Panc1 (cell line): ENCODE results near the gene RNF224. TPM values are rescaled to one million over a fixed set of nuclear protein-coding genes. Genes with fewer than 3 reads are reported as not detected.

ENCODE experiments used
- ATAC-seq: fragments of 200-7000 bp; cut with Tn5 transposase; 2 replicates; pipeline ENCODE4 v1.9.1; 2020; ENCODE audit warnings: mild to moderate bottlenecking, moderate library complexity
- BruUV-seq: library from RNA; stranded (reverse); fragments of 400-500 nt; replicated peaks from 2 replicates; lab custom pipeline; 2021; lab: Mats Ljungman, UMichigan
- CTCF ChIA-PET: fragments of 300-600 bp; sonication (Branson Sonifier 250); formaldehyde crosslinking; loops from one replicate; lab custom pipeline; 2022; ENCODE audit warnings: antibody characterized with exemption; lab: Charles Lee
- POLR2A ChIA-PET: fragments of 300-600 bp; sonication (Branson Sonifier 250); formaldehyde crosslinking; loops from one replicate; lab custom pipeline; 2022; ENCODE audit warnings: antibody characterized with exemption; lab: Charles Lee
- DNase-seq: peaks from one replicate; pipeline ENCODE4 v3.0.0-alpha.2; 2010; ENCODE audit warnings: low read depth, low spot score
- H3K27ac ChIP-seq: 2 replicates; pipeline ENCODE4 v1.5.1; 2011; ENCODE audit warnings: mild to moderate bottlenecking, low read length, inconsistent platforms
- H3K27me3 ChIP-seq: fragments of 200-500 bp; sonication (Bioruptor generic); 2 replicates; pipeline ENCODE4 v1.6.0; 2014; ENCODE audit warnings: low read length, inconsistent platforms; ENCODE audit not compliant: control insufficient read depth, insufficient read depth
- H3K36me3 ChIP-seq: fragments of 200-500 bp; sonication (Bioruptor generic); 2 replicates; pipeline ENCODE4 v1.5.1; 2014; ENCODE audit warnings: inconsistent platforms, mild to moderate bottlenecking, low read length, moderate library complexity; ENCODE audit not compliant: control insufficient read depth, insufficient read depth
- H3K4me1 ChIP-seq: 2 replicates; pipeline ENCODE4 v1.5.1; 2011; ENCODE audit warnings: inconsistent platforms, mild to moderate bottlenecking, low read length, moderate library complexity; ENCODE audit not compliant: control insufficient read depth, insufficient read depth
- H3K4me3 ChIP-seq, 2 experiments: 2 replicates each; pipeline ENCODE4 v1.5.1; 2011 to 2012; ENCODE audit warnings: low read depth in 2 of 2, low read length in 2 of 2, mild to moderate bottlenecking in 2 of 2, inconsistent platforms in 1 of 2, moderate library complexity in 1 of 2
- H3K9me3 ChIP-seq: fragments of 200-500 bp; sonication (Bioruptor generic); 2 replicates; pipeline ENCODE4 v1.5.1; 2014; ENCODE audit warnings: low read depth, mild to moderate bottlenecking, inconsistent platforms, low read length, moderate library complexity; ENCODE audit not compliant: control insufficient read depth, insufficient read depth
- POLR2AphosphoS5 ChIP-seq: IDR thresholded peaks from 2 replicates; pipeline ENCODE4 v1.6.1; 2012; ENCODE audit warnings: mild to moderate bottlenecking, low read depth, low read length, moderate library complexity
- SIN3A ChIP-seq: IDR thresholded peaks from 2 replicates; pipeline ENCODE4 v1.6.1; 2012; ENCODE audit warnings: low read depth, mild to moderate bottlenecking, low read length, moderate library complexity, borderline replicate concordance; ENCODE audit not compliant: insufficient read depth
- TCF7L2 ChIP-seq: IDR thresholded peaks from 2 replicates; pipeline ENCODE4 v1.6.1; 2011; ENCODE audit warnings: mild to moderate bottlenecking, low read depth, low read length, inconsistent platforms
- in situ Hi-C: cut with HindIII; loops from 2 replicates; pipeline ENCODE4 v1.10.0; 2016; ENCODE audit warnings: low sequenced_read_pairs, low pct_unique_long_range_greater_than_20kb
- intact Hi-C: fragments of 100-400 bp; cut with micrococcal nuclease; formaldehyde crosslinking; loops from one replicate; pipeline ENCODE4 v1.10.0; 2022; ENCODE audit not compliant: unreplicated experiment
- total RNA-seq: library from RNA; stranded (reverse); gene quantifications from one replicate; pipeline ENCODE4 v1.2.1, GENCODE V29; 2021; ENCODE audit not compliant: unreplicated experiment
- TF ChIP-seq, protein P1 (sequence below): fragments of 450-650 bp; IDR thresholded peaks from 2 replicates; pipeline ENCODE4 v1.5.1; 2017; ENCODE audit warnings: mild to moderate bottlenecking
- TF ChIP-seq, protein P2 (sequence below), 2 experiments: IDR thresholded peaks; 2 replicates each; pipeline ENCODE4 v1.6.1; 2011 to 2012; ENCODE audit warnings: low read depth in 2 of 2, control low read depth in 1 of 2, low read length in 1 of 2, mild to moderate bottlenecking in 1 of 2, moderate library complexity in 1 of 2; ENCODE audit not compliant: insufficient read depth in 1 of 2

Gene RNF224
- total RNA-seq, 1 experiment from 2014 or later = 0.15 TPM

DNA sequence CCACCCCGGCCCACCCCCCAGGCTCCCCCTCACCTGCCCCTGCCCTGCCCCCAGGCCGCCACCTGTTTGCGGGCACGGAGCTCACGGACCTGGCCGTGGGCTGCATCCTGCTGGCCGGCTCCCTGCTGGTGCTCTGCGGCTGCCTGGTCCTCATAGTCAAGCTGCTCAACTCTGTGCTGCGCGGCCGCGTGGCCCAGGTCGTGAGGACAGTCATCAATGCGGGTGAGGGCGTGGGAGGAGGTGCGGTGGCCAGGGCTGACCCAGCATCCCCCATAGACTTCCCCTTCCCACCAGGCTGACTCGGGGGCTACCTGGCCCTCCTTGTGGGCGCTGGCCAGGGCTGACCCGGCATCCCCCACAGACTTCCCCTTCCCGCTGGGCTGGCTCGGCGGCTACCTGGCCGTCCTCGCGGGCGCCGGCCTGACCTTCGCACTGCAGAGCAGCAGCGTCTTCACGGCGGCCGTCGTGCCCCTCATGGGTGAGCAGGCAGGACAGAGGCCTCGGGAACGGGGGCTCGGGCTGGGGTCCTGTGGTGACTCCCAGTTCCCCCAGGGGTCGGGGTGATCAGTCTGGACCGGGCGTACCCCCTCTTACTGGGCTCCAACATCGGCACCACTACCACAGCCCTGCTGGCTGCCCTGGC lies 6.9 kb downstream of the RNF224 start:
- BruUV-seq = no TSS peak
- no peaks in the 10 kb centered on the region for H3K9me3 ChIP-seq
- TF ChIP-seq, protein P1, sequence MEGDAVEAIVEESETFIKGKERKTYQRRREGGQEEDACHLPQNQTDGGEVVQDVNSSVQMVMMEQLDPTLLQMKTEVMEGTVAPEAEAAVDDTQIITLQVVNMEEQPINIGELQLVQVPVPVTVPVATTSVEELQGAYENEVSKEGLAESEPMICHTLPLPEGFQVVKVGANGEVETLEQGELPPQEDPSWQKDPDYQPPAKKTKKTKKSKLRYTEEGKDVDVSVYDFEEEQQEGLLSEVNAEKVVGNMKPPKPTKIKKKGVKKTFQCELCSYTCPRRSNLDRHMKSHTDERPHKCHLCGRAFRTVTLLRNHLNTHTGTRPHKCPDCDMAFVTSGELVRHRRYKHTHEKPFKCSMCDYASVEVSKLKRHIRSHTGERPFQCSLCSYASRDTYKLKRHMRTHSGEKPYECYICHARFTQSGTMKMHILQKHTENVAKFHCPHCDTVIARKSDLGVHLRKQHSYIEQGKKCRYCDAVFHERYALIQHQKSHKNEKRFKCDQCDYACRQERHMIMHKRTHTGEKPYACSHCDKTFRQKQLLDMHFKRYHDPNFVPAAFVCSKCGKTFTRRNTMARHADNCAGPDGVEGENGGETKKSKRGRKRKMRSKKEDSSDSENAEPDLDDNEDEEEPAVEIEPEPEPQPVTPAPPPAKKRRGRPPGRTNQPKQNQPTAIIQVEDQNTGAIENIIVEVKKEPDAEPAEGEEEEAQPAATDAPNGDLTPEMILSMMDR = no peak
- no peak for TF ChIP-seq POLR2AphosphoS5
- TF ChIP-seq SIN3A = no peak
- TF ChIP-seq TCF7L2 = no peak
- TF ChIP-seq, protein P2, sequence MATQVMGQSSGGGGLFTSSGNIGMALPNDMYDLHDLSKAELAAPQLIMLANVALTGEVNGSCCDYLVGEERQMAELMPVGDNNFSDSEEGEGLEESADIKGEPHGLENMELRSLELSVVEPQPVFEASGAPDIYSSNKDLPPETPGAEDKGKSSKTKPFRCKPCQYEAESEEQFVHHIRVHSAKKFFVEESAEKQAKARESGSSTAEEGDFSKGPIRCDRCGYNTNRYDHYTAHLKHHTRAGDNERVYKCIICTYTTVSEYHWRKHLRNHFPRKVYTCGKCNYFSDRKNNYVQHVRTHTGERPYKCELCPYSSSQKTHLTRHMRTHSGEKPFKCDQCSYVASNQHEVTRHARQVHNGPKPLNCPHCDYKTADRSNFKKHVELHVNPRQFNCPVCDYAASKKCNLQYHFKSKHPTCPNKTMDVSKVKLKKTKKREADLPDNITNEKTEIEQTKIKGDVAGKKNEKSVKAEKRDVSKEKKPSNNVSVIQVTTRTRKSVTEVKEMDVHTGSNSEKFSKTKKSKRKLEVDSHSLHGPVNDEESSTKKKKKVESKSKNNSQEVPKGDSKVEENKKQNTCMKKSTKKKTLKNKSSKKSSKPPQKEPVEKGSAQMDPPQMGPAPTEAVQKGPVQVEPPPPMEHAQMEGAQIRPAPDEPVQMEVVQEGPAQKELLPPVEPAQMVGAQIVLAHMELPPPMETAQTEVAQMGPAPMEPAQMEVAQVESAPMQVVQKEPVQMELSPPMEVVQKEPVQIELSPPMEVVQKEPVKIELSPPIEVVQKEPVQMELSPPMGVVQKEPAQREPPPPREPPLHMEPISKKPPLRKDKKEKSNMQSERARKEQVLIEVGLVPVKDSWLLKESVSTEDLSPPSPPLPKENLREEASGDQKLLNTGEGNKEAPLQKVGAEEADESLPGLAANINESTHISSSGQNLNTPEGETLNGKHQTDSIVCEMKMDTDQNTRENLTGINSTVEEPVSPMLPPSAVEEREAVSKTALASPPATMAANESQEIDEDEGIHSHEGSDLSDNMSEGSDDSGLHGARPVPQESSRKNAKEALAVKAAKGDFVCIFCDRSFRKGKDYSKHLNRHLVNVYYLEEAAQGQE (IDR thresholded peaks at IDR 0.05; ENCODE audit: insufficient read depth in 1 of 2, low read depth in 2 of 2, low read length in 1 of 2) = no peak
- intact Hi-C loops (no loop called here), in situ Hi-C loops (no loop called here)
- no peaks in the 10 kb centered on the region for H3K27me3 ChIP-seq
- CTCF ChIA-PET = interaction anchor here (0.7 kb wide), 1 partner anchor 168 kb away, joined by 8 read pairs; no protein-coding TSS in a partner anchor
- ATAC-seq (no peak), DNase-seq (no peak)
- no peak overlapping the region for H3K27ac ChIP-seq
- no peaks in the 10 kb centered on the region for H3K36me3 ChIP-seq
- POLR2A ChIA-PET = no interaction called here
- H3K4me3 ChIP-seq = no peak overlapping the region
- H3K4me1 ChIP-seq = peaks cover 26% of the 10 kb centered on the region

DNA sequence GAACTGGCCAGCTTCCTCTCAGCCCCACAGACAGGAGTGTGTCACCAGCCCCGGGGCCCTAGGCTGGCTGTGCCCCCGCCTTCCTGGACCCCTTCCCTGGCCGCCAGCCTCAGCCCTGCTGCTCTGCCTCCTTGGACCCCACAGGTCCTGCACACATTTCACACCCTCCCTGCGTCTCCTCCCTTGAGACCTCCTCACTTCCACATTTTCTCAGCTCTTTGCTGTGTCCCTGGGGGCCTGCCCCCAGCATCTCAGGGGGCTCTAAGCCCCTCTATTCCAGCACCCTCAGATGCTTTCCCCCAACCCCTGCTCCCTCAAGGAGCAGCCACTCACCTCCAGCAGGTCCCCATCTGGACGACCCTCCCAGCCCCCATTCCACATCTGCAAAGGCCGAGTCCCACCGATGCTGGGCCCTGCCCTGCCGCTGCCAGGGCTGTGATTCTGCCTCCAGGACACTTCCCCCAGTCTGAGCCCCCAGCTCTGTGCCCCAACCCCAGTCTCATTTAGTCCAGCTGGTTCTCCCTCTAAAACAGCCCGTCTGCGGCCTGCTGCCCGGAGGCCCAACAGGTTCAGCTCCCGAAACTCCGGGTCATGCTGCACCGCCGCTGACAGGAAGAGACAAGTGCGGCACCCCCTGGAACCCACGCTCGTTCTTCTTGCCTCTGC lies 7.6 kb downstream of the RNF224 start:
- H3K36me3 ChIP-seq = no peaks in the 10 kb centered on the region
- no peak overlapping the region for H3K4me3 ChIP-seq
- in situ Hi-C loops = no loop called here
- ChIA-PET POLR2A (no interaction called here), CTCF (no interaction called here)
- TF ChIP-seq SIN3A (no peak), POLR2AphosphoS5 (no peak), TCF7L2 (no peak)
- TF ChIP-seq, protein P2 (IDR thresholded peaks at IDR 0.05; ENCODE audit: insufficient read depth in 1 of 2, low read depth in 2 of 2, low read length in 1 of 2) = no peak
- TF ChIP-seq, protein P1 = no peak
- H3K27me3 ChIP-seq = no peaks in the 10 kb centered on the region
- intact Hi-C loops = no loop called here
- H3K27ac ChIP-seq = no peak overlapping the region
- H3K9me3 ChIP-seq = no peaks in the 10 kb centered on the region
- ATAC-seq (no peak), DNase-seq (no peak)
- no TSS peak for BruUV-seq
- peaks cover 26% of the 10 kb centered on the region for H3K4me1 ChIP-seq
